ENCODE results near the gene USP35.
"Not testable (repeated sequence)": the region's sequence is repeated elsewhere in the genome, so short reads cannot be mapped to it uniquely, and the experiment has no call there.

The USP35 gene

GRCh38 chr11:78220218-78221157 lies 31.8 kb downstream of the USP35 start:
- no peak overlapping the region for H3K4me3 ChIP-seq (ENCODE audit: low read length in 2 of 2)
- no peaks in the 10 kb centered on the region for H3K79me1 ChIP-seq (ENCODE audit: low read depth, low read length)
- H3K4me2 ChIP-seq (ENCODE audit: insufficient read depth, low read length, poor library complexity, severe bottlenecking) = no peak overlapping the region
- no peak overlapping the region for H4K91ac ChIP-seq (ENCODE audit: low read depth, low read length, poor library complexity)
- H3K9me3 ChIP-seq (replicated peaks in 1 of 2; ENCODE audit: control insufficient read depth in 2 of 2, insufficient read depth in 1 of 2, low read depth in 1 of 2, low read length in 2 of 2) = no peaks in the 10 kb centered on the region
- WGBS, 2 donors (ENCODE audit: extremely low coverage in 2 of 2, insufficient read length in 2 of 2, insufficient replicate concordance in 1 of 2) = no CpG with 5 or more reads among the region's 14 CpGs
- H2BK120ac ChIP-seq (ENCODE audit: low read depth, low read length) = no peak overlapping the region
- no peak overlapping the region for H2BK5ac ChIP-seq (ENCODE audit: low read length)
- no peak overlapping the region for H3K18ac ChIP-seq (ENCODE audit: low read length)
- H4K8ac ChIP-seq (ENCODE audit: low read depth, low read length) = no peak overlapping the region
- DNase-seq (ENCODE audit: low spot score) = no peak
- H3K27me3 ChIP-seq (ENCODE audit: control insufficient read depth in 3 of 3, insufficient read depth in 3 of 3, low read depth in 1 of 3, low read length in 3 of 3) = peaks cover 0 to 3% (median 0%) of the 10 kb centered on the region in 3 experiments
- H2AFZ ChIP-seq (ENCODE audit: low read length) = no peak overlapping the region
- no peak overlapping the region for H3K9ac ChIP-seq (ENCODE audit: low read depth, low read length, poor library complexity)
- H3K4ac ChIP-seq (ENCODE audit: low read length) = no peak overlapping the region
- no peak overlapping the region for H3K23ac ChIP-seq (ENCODE audit: low read depth, low read length, poor library complexity)
- peaks cover 68 to 93% of the 10 kb centered on the region in 2 donors for H3K36me3 ChIP-seq (replicated peaks in 1 of 2; ENCODE audit: control insufficient read depth in 2 of 2, insufficient read depth in 2 of 2, low read length in 2 of 2)
- no peak overlapping the region for H2BK12ac ChIP-seq (ENCODE audit: low read length)
- no peak overlapping the region for H3K14ac ChIP-seq (ENCODE audit: low read length)
- no peak overlapping the region for H2BK15ac ChIP-seq (ENCODE audit: low read length)
- no peak overlapping the region for H2AK5ac ChIP-seq (ENCODE audit: low read depth, low read length)
- no peaks in the 10 kb centered on the region for H3K4me1 ChIP-seq (ENCODE audit: control insufficient read depth in 2 of 2, insufficient read depth in 1 of 2, low read depth in 1 of 2, low read length in 2 of 2)
- no peak overlapping the region for H3K27ac ChIP-seq (replicated peaks; ENCODE audit: low read length)

- Histone ChIP-seq H2BK15ac (ENCODE audit: low read length) (no peak overlapping the region), H4K91ac (ENCODE audit: low read depth, low read length, poor library complexity) (no peak overlapping the region), H2AFZ (ENCODE audit: low read length) (no peak overlapping the region), H3K79me1 (ENCODE audit: low read depth, low read length) (no peaks in the 10 kb centered on the region), H3K9me3 (replicated peaks in 1 of 2; ENCODE audit: control insufficient read depth in 2 of 2, insufficient read depth in 1 of 2, low read depth in 1 of 2, low read length in 2 of 2) (no peaks in the 10 kb centered on the region), H3K36me3 (replicated peaks in 1 of 2; ENCODE audit: control insufficient read depth in 2 of 2, insufficient read depth in 2 of 2, low read length in 2 of 2) (peaks cover 67 to 93% of the 10 kb centered on the region in 2 donors), H3K4ac (ENCODE audit: low read length) (no peak overlapping the region), H3K4me1 (ENCODE audit: control insufficient read depth in 2 of 2, insufficient read depth in 1 of 2, low read depth in 1 of 2, low read length in 2 of 2) (no peaks in the 10 kb centered on the region), H3K18ac (ENCODE audit: low read length) (no peak overlapping the region), H3K27ac (replicated peaks; ENCODE audit: low read length) (no peak overlapping the region), H3K4me2 (ENCODE audit: insufficient read depth, low read length, poor library complexity, severe bottlenecking) (no peak overlapping the region), H3K14ac (ENCODE audit: low read length) (no peak overlapping the region), H3K23ac (ENCODE audit: low read depth, low read length, poor library complexity) (no peak overlapping the region), H4K8ac (ENCODE audit: low read depth, low read length) (no peak overlapping the region), H3K9ac (ENCODE audit: low read depth, low read length, poor library complexity) (no peak overlapping the region), H2BK120ac (ENCODE audit: low read depth, low read length) (no peak overlapping the region), H3K27me3 (ENCODE audit: control insufficient read depth in 3 of 3, insufficient read depth in 3 of 3, low read depth in 1 of 3, low read length in 3 of 3) (peaks cover 0 to 3% (median 0%) of the 10 kb centered on the region in 3 experiments), H2AK5ac (ENCODE audit: low read depth, low read length) (no peak overlapping the region), H2BK5ac (ENCODE audit: low read length) (no peak overlapping the region), H3K4me3 (ENCODE audit: low read length in 2 of 2) (no peak overlapping the region), H2BK12ac (ENCODE audit: low read length) (no peak overlapping the region)
- no CpG with 5 or more reads among the region's 13 CpGs for WGBS, 2 donors (ENCODE audit: extremely low coverage in 2 of 2, insufficient read length in 2 of 2, insufficient replicate concordance in 1 of 2)
- no peak for DNase-seq (ENCODE audit: low spot score)
These were observed 32.9 kb downstream of the USP35 start for GRCh38 chr11:78221396-78222315.

- not testable (repeated sequence) for H2BK120ac ChIP-seq (ENCODE audit: low read depth, low read length); H2BK12ac ChIP-seq (ENCODE audit: low read length); H3K18ac ChIP-seq (ENCODE audit: low read length); H3K4ac ChIP-seq (ENCODE audit: low read length); H3K14ac ChIP-seq (ENCODE audit: low read length); H3K23ac ChIP-seq (ENCODE audit: low read depth, low read length, poor library complexity); H3K27ac ChIP-seq (replicated peaks; ENCODE audit: low read length); H2AFZ ChIP-seq (ENCODE audit: low read length); H3K4me2 ChIP-seq (ENCODE audit: insufficient read depth, low read length, poor library complexity, severe bottlenecking); H3K9me3 ChIP-seq (replicated peaks in 1 of 2; ENCODE audit: control insufficient read depth in 2 of 2, insufficient read depth in 1 of 2, low read depth in 1 of 2, low read length in 2 of 2); DNase-seq (ENCODE audit: low spot score); H3K4me1 ChIP-seq (ENCODE audit: control insufficient read depth in 2 of 2, insufficient read depth in 1 of 2, low read depth in 1 of 2, low read length in 2 of 2); H3K27me3 ChIP-seq (ENCODE audit: control insufficient read depth in 3 of 3, insufficient read depth in 3 of 3, low read depth in 1 of 3, low read length in 3 of 3); H3K9ac ChIP-seq (ENCODE audit: low read depth, low read length, poor library complexity); H2AK5ac ChIP-seq (ENCODE audit: low read depth, low read length); H4K91ac ChIP-seq (ENCODE audit: low read depth, low read length, poor library complexity); H2BK15ac ChIP-seq (ENCODE audit: low read length); H4K8ac ChIP-seq (ENCODE audit: low read depth, low read length); H3K4me3 ChIP-seq (ENCODE audit: low read length in 2 of 2); H3K79me1 ChIP-seq (ENCODE audit: low read depth, low read length); H2BK5ac ChIP-seq (ENCODE audit: low read length)
- WGBS, 2 donors (ENCODE audit: extremely low coverage in 2 of 2, insufficient read length in 2 of 2, insufficient replicate concordance in 1 of 2) = no CpG with 5 or more reads among the region's 10 CpGs
- H3K36me3 ChIP-seq (replicated peaks in 1 of 2; ENCODE audit: control insufficient read depth in 2 of 2, insufficient read depth in 2 of 2, low read length in 2 of 2) = peaks cover 63 to 92% of the 10 kb centered on the region in 2 donors
These were observed 34.0 kb downstream of the USP35 start for GRCh38 chr11:78222726-78223125.
